ENCODE measurements around the gene RAD21L1. TPM values are rescaled to one million over a fixed set of nuclear protein-coding genes. Genes with fewer than 3 reads are reported as not detected.

Gene RAD21L1
- total RNA-seq, 4 donors from 2014 or later, result 0.39 TPM; not detected in 3

- WGBS, 2 donors, result 61 to 63% methylated on average over 2 to 3 of the region's 3 CpGs
- DNase-seq (ENCODE audit: low spot score in 2 of 2), result no peak
- Histone ChIP-seq H3K27me3 (no peaks in the 10 kb centered on the region), H3K36me3 (no peaks in the 10 kb centered on the region), H3K4me1 (no peaks in the 10 kb centered on the region), H3K4me3 (no peak overlapping the region), H3K9me3 (no peaks in the 10 kb centered on the region), H3K27ac (no peak overlapping the region)
- TF ChIP-seq POLR2A (IDR thresholded peaks at IDR 0.05), result no peak
- no peak for TF ChIP-seq EP300 (IDR thresholded peaks at IDR 0.05)
Observed at GRCh38 chr20:1282966-1283365, 57.1 kb downstream of the RAD21L1 start.

- 86% methylated on average over 9 of the region's 9 CpGs for WGBS, 2 donors
- Histone ChIP-seq H3K4me3 (no peak overlapping the region), H3K4me1 (no peaks in the 10 kb centered on the region), H3K36me3 (no peaks in the 10 kb centered on the region), H3K27ac (no peak overlapping the region), H3K9me3 (no peaks in the 10 kb centered on the region), H3K27me3 (no peaks in the 10 kb centered on the region)
- TF ChIP-seq, protein P1, sequence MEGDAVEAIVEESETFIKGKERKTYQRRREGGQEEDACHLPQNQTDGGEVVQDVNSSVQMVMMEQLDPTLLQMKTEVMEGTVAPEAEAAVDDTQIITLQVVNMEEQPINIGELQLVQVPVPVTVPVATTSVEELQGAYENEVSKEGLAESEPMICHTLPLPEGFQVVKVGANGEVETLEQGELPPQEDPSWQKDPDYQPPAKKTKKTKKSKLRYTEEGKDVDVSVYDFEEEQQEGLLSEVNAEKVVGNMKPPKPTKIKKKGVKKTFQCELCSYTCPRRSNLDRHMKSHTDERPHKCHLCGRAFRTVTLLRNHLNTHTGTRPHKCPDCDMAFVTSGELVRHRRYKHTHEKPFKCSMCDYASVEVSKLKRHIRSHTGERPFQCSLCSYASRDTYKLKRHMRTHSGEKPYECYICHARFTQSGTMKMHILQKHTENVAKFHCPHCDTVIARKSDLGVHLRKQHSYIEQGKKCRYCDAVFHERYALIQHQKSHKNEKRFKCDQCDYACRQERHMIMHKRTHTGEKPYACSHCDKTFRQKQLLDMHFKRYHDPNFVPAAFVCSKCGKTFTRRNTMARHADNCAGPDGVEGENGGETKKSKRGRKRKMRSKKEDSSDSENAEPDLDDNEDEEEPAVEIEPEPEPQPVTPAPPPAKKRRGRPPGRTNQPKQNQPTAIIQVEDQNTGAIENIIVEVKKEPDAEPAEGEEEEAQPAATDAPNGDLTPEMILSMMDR (IDR thresholded peaks at IDR 0.05), result no peak
- TF ChIP-seq POLR2A (IDR thresholded peaks at IDR 0.05), result no peak
- TF ChIP-seq EP300 (IDR thresholded peaks at IDR 0.05), result no peak
- DNase-seq (ENCODE audit: low spot score in 2 of 2), result no peak
Observed at GRCh38 chr20:1283522-1284510, 58.0 kb downstream of the RAD21L1 start.

GRCh38 chr20:1286267-1287024, 60.6 kb downstream of the RAD21L1 start:
- H3K27me3 ChIP-seq, result no peaks in the 10 kb centered on the region
- no peak overlapping the region for H3K4me3 ChIP-seq
- no peaks in the 10 kb centered on the region for H3K36me3 ChIP-seq
- WGBS, 2 donors, result 78 to 79% methylated on average over 9 of the region's 9 CpGs
- H3K9me3 ChIP-seq, result no peaks in the 10 kb centered on the region
- peaks cover 0 to 4% (median 0%) of the 10 kb centered on the region in 4 donors for H3K4me1 ChIP-seq
- no peak for DNase-seq (ENCODE audit: low spot score in 2 of 2)
- H3K27ac ChIP-seq, result no peak overlapping the region
- no peak for TF ChIP-seq POLR2A (IDR thresholded peaks at IDR 0.05)
- no peak for TF ChIP-seq EP300 (IDR thresholded peaks at IDR 0.05)
- TF ChIP-seq, protein P1 (IDR thresholded peaks at IDR 0.05), result no peak

DNA sequence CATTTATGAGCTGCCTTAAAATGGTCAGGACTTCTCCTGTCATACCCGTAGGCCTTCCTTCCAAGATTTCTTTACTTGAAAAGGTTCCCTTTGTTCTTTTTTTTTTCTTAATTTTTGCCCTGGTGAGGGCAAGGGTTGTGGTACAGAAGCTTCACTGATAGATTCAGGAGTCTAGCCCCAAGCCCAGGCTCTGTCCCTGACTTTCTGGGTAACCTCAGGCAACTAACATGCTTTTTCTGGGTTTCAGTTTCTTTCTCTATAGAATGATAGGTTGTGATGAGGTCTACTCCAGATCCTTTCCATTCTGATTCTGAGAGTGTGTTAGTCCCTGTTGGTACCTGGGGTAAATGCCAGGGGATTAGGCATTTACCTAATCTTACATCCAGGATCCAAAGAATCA, 61.5 kb downstream of the RAD21L1 start:
- Histone ChIP-seq H3K27ac (no peak overlapping the region), H3K4me1 (peaks cover 0 to 4% (median 0%) of the 10 kb centered on the region in 4 donors), H3K27me3 (no peaks in the 10 kb centered on the region), H3K9me3 (no peaks in the 10 kb centered on the region), H3K4me3 (no peak overlapping the region), H3K36me3 (no peaks in the 10 kb centered on the region)
- no peak for DNase-seq (ENCODE audit: low spot score in 2 of 2)
- TF ChIP-seq EP300 (IDR thresholded peaks at IDR 0.05) (no peak), POLR2A (IDR thresholded peaks at IDR 0.05) (no peak)
- TF ChIP-seq, protein P1 (IDR thresholded peaks at IDR 0.05), result no peak
- 42 to 44% methylated on average over 1 of the region's 1 CpG for WGBS, 2 donors

DNA sequence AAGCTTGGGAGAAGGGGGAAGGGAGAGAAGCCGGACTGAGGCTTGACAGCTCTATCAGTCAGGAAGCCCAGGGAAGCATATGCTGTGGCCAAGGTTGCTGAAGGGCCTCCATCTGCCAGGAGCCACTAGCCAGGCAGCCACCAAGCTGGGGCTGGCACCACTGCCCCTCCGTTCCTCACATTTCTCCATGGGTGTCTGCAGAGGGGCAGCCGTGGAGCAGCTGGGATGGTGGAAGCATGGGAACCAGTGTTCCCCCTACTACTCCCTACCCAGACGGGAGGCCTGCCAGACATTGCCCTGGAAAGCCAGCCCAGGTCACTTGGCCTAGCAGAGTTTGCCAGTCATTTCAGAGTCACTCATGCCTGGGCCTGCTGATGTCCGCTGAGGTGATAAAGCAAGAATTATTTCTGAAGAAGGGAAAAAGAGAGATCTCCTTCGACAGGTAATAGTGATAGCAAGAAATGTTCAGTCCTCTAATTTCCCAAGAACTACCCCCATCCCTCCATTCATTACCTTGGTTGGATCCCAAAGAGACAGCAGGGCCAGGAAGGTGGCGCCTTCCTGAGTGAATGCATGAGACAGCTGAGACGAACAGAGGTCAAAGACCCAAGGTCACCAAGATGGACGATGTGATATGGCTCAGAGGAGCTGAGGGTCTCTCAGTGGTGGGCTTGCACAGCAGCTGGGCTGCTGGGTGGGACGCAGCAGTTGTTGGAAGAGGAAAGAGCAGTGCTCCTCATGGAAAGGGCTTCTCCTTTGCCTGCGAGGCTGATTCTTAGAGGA, 62.1 kb downstream of the RAD21L1 start:
- Histone ChIP-seq H3K27ac (no peak overlapping the region), H3K4me1 (peaks cover 0 to 4% (median 0%) of the 10 kb centered on the region in 4 donors), H3K4me3 (no peak overlapping the region), H3K27me3 (no peaks in the 10 kb centered on the region), H3K36me3 (no peaks in the 10 kb centered on the region), H3K9me3 (no peaks in the 10 kb centered on the region)
- TF ChIP-seq EP300 (IDR thresholded peaks at IDR 0.05) (no peak), POLR2A (IDR thresholded peaks at IDR 0.05) (no peak)
- TF ChIP-seq, protein P1 (IDR thresholded peaks at IDR 0.05), result no peak
- 83% methylated on average over 11 of the region's 11 CpGs for whole genome bisulfite sequencing, 2 donors
- DNase-seq (ENCODE audit: low spot score in 2 of 2), result no peak
